ENCODE data around the gene PIGU. TPM values are rescaled to one million over a fixed set of nuclear protein-coding genes. Genes with fewer than 3 reads are reported as not detected.
A peak's percentile ranks its signal among the peaks of the same experiment; 100 is the strongest.

Gene PIGU
- total and polyA plus RNA-seq, 7 experiments from 2014 or later = 8.6 to 34.5 (median 16.7) TPM

- peak overlapping the region; percentile 88 to 98 (median 92) for H3K4me3 Mint-ChIP-seq
- peaks cover 0 to 1% (median 0%) of the 10 kb centered on the region in 5 donors for H3K36me3 Mint-ChIP-seq
- peaks cover 0 to 8% (median 0%) of the 10 kb centered on the region in 11 donors for H3K9me3 Mint-ChIP-seq
- peak overlapping the region; percentile 59 for H3K4me3 ChIP-seq (ENCODE audit: low read length)
- peaks cover 21 to 44% (median 31%) of the 10 kb centered on the region in 7 donors for H3K4me1 Mint-ChIP-seq
- DNase-seq = peak in 1 of 9 donors; percentile 32
- intact Hi-C loops (cut with micrococcal nuclease) = loop anchor here (5.0 to 10.0 kb wide), 4 partner anchors 119 to 711 kb away; partner anchors contain the start of genes NCOA6 (in 2 of the 2), ITCH (in 1 of the 2), RALY (in 1 of the 2) and TRPC4AP (in 1 of the 2)
- H3K27me3 ChIP-seq (ENCODE audit: control insufficient read depth in 2 of 2, insufficient read depth in 2 of 2, low read length in 2 of 2) = no peaks in the 10 kb centered on the region
- no peaks in the 10 kb centered on the region for H3K9me3 ChIP-seq (ENCODE audit: control insufficient read depth in 2 of 3, low read length in 3 of 3)
- peaks cover 0 to 30% (median 6%) of the 10 kb centered on the region in 5 donors for H3K27me3 Mint-ChIP-seq
- CTCF ChIA-PET = interaction anchor here (0.6 to 3.5 kb wide), 4 partner anchors 64 to 1928 kb away, joined by 3 to 32 read pairs (median 4); no protein-coding TSS in a partner anchor
- H3K36me3 ChIP-seq (ENCODE audit: control insufficient read depth in 2 of 3, insufficient read depth in 3 of 3, low read length in 3 of 3) = no peaks in the 10 kb centered on the region
- no peak for ATAC-seq
- H3K27ac ChIP-seq (ENCODE audit: low read depth, low read length) = peak overlapping the region; percentile 94
- POLR2A ChIA-PET = interaction anchor here (0.6 to 0.7 kb wide), 2 partner anchors 167 to 1037 kb away, joined by 3 to 4 read pairs; no protein-coding TSS in a partner anchor
- peaks cover 6 to 11% of the 10 kb centered on the region in 2 donors for H3K4me1 ChIP-seq (ENCODE audit: control insufficient read depth in 2 of 2, insufficient read depth in 2 of 2, low read length in 2 of 2)
- peak overlapping the region; percentile 23 to 100 (median 97) for H3K27ac Mint-ChIP-seq
Observed at GRCh38 chr20:34705397-34706301, 28.8 kb upstream of the PIGU start.

DNA sequence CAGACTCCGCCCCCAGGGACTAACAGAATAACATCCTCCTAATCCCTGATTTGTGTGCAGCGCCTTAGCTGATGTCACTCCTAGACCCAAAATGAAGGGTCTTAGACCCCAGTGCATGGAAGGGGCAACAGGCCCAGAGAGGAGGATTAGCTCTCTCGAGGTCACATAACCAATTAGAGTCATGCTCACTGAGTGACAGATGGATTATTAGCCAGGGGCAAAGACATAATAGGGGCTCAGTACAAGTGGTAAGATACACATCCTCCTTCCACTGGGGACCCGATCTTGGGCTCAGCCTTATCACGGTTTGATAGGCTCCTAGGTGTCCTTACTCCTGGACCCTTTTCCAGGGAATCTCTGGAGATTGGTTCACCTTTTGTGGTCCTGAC, 28.1 kb upstream of the PIGU start:
- Mint-ChIP-seq H3K9me3 (peaks cover 0 to 8% (median 0%) of the 10 kb centered on the region in 11 donors), H3K36me3 (peaks cover 0 to 1% (median 0%) of the 10 kb centered on the region in 5 donors), H3K4me1 (peaks cover 15 to 39% (median 25%) of the 10 kb centered on the region in 7 donors), H3K27ac (peak overlapping the region; percentile 67 to 100 (median 97)), H3K27me3 (peaks cover 0 to 25% (median 6%) of the 10 kb centered on the region in 5 donors), H3K4me3 (peak overlapping the region; percentile 88 to 98 (median 92))
- intact Hi-C loops (cut with micrococcal nuclease) = loop anchor here (5.0 to 10.0 kb wide), 4 partner anchors 120 to 710 kb away; partner anchors contain the start of genes NCOA6 (in 2 of the 2), ITCH (in 1 of the 2), RALY (in 1 of the 2) and TRPC4AP (in 1 of the 2)
- peak overlapping the region; percentile 59 for H3K4me3 ChIP-seq (ENCODE audit: low read length)
- no peaks in the 10 kb centered on the region for H3K27me3 ChIP-seq (ENCODE audit: control insufficient read depth in 2 of 2, insufficient read depth in 2 of 2, low read length in 2 of 2)
- ATAC-seq (no peak), DNase-seq (no peak)
- H3K36me3 ChIP-seq (ENCODE audit: control insufficient read depth in 2 of 3, insufficient read depth in 3 of 3, low read length in 3 of 3) = no peaks in the 10 kb centered on the region
- CTCF ChIA-PET = interaction anchor here (0.6 to 3.5 kb wide), 4 partner anchors 65 to 1927 kb away, joined by 3 to 32 read pairs (median 5); no protein-coding TSS in a partner anchor
- H3K9me3 ChIP-seq (ENCODE audit: control insufficient read depth in 2 of 3, low read length in 3 of 3) = no peaks in the 10 kb centered on the region
- POLR2A ChIA-PET = interaction anchor here (0.7 to 1.0 kb wide), 2 partner anchors 189 to 1038 kb away, joined by 3 read pairs; no protein-coding TSS in a partner anchor
- peaks cover 6 to 7% of the 10 kb centered on the region in 2 donors for H3K4me1 ChIP-seq (ENCODE audit: control insufficient read depth in 2 of 2, insufficient read depth in 2 of 2, low read length in 2 of 2)
- peak overlapping the region; percentile 94 for H3K27ac ChIP-seq (ENCODE audit: low read depth, low read length)

DNA sequence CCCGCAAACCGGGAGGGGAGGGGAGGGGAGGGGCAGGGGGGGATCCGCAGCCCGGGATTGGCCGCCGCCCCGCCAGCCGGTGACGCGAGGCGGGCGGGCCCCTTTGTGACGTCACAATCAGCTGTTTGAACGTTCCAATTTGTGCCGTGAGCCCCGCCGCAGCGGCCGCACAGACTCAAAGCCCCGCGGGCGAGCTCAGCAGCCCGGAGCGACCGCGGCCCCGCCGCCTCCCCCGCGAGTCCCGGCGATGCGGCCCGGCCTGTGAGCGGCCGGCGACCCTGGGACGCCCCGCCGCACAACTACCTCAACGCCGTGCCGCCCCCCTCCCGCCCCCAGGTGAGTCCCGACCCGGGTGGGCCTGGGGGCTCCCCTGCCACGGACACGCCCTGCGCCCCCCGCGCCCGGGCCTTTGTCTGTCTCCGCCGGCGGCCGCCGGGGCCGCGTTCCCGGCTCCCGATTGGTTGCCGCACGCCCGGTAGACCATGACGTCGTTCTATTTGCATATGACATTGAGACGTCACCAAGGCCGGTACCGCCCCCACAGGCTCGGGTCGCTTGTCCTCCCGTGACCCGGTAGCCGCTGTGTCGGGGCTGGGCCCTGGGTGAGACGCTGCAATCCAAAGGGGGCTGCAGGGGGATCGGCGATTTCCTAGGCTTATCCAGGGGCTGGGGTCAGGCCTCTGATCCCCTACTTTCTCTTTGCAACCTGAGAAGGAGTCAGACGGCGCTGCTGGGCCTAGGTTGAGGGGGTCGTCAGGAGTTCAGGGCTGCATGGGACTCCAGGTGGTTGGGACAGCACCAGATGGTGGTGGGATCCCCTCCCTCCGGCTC, 27.5 kb upstream of the PIGU start, which contains the start of gene TP53INP2:
TSS of gene TP53INP2 (plus strand) at position 168 of the 831 bp plus-strand sequence. CDS start 4,396 bp downstream, outside the sequence.
- peak; percentile 82 to 93 (median 87) for DNase-seq
- CTCF ChIA-PET = interaction anchor here (0.6 to 1.3 kb wide), 3 partner anchors 9 to 237 kb away, joined by 3 to 6 read pairs (median 4); no protein-coding TSS in a partner anchor
- H3K27ac Mint-ChIP-seq = peak within 1 kb of the TSS; percentile 79 to 100 (median 97)
- Histone ChIP-seq H3K36me3 (ENCODE audit: control insufficient read depth in 2 of 3, insufficient read depth in 3 of 3, low read length in 3 of 3) (no peaks in the 10 kb centered on the region), H3K27ac (ENCODE audit: low read depth, low read length) (peak within 1 kb of the TSS; percentile 94), H3K27me3 (ENCODE audit: control insufficient read depth in 2 of 2, insufficient read depth in 2 of 2, low read length in 2 of 2) (no peaks in the 10 kb centered on the region), H3K4me1 (ENCODE audit: control insufficient read depth in 2 of 2, insufficient read depth in 2 of 2, low read length in 2 of 2) (peaks cover 6 to 7% of the 10 kb centered on the region in 2 donors), H3K9me3 (ENCODE audit: control insufficient read depth in 2 of 3, low read length in 3 of 3) (no peaks in the 10 kb centered on the region), H3K4me3 (ENCODE audit: low read length) (peak within 1 kb of the TSS; percentile 59)
- H3K36me3 Mint-ChIP-seq = peaks cover 0 to 1% (median 0%) of the 10 kb centered on the region in 5 donors
- peaks cover 0 to 25% (median 6%) of the 10 kb centered on the region in 5 donors for H3K27me3 Mint-ChIP-seq
- H3K4me3 Mint-ChIP-seq = peak within 1 kb of the TSS; percentile 91 to 98 (median 94)
- peaks cover 15 to 39% (median 25%) of the 10 kb centered on the region in 7 donors for H3K4me1 Mint-ChIP-seq
- intact Hi-C loops (cut with micrococcal nuclease) = loop anchor here (1.0 to 10.0 kb wide), 9 partner anchors 27 to 710 kb away; partner anchors contain the start of genes NCOA6 (in 2 of the 2), PIGU (in 2 of the 2), AHCY (in 1 of the 2) and DYNLRB1 (in 1 of the 2)
- H3K9me3 Mint-ChIP-seq = peaks cover 0 to 8% (median 0%) of the 10 kb centered on the region in 11 donors
- ATAC-seq = peak; percentile 78
- POLR2A ChIA-PET = interaction anchor here (0.9 to 2.5 kb wide), 4 partner anchors 27 to 401 kb away, joined by 3 to 14 read pairs (median 4); partner anchors contain the start of genes AHCY, ITCH and PIGU

DNA sequence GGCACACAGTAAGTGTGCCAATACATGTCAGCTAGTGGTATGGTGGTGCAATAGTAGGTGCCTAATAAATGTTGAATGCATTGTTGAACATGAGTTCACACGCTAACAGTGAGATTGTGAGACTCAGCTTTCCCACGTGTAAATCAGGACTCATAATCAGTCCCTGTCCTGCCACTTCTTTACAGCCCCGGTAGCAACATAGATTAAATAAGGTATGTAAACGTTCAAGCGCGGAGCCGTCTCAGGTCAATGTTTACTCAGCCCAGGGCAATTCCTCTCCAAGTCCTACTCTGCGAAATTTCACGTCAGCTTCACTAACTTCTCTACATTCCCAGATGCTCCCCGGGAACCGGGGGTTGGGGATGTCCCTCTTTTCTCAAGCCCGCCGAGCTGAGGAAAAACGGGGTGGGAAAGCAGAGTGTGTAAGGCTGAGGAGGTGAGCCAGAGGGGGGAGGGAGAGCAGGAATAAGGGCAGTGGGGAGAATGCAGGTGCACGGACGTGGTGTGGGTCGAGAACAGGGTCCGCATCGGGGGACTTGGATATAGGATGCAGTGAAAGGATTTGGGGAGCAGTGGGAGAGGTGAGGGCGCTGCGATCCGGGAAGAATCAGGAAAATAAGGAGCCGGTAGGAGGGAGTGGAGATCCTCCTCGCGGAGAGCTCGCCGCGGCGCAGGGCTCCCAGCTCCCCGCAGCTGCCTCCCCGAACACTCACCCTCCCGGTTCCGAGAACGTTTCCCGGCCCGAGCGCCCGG, 26.7 kb upstream of the PIGU start:
- peak overlapping the region; percentile 59 for H3K4me3 ChIP-seq (ENCODE audit: low read length)
- H3K27me3 Mint-ChIP-seq = peaks cover 0 to 25% (median 6%) of the 10 kb centered on the region in 5 donors
- peak overlapping the region; percentile 58 to 100 (median 95) for H3K27ac Mint-ChIP-seq
- CTCF ChIA-PET = interaction anchor here (0.5 to 1.3 kb wide), 3 partner anchors 10 to 218 kb away, joined by 3 read pairs; no protein-coding TSS in a partner anchor
- H3K4me3 Mint-ChIP-seq = peak overlapping the region; percentile 90 to 98 (median 94)
- ATAC-seq = no peak
- POLR2A ChIA-PET = interaction anchor here (0.8 to 2.5 kb wide), 5 partner anchors 26 to 400 kb away, joined by 3 to 14 read pairs (median 3); partner anchors contain the start of genes AHCY, ITCH and PIGU
- peak overlapping the region; percentile 94 for H3K27ac ChIP-seq (ENCODE audit: low read depth, low read length)
- no peaks in the 10 kb centered on the region for H3K27me3 ChIP-seq (ENCODE audit: control insufficient read depth in 2 of 2, insufficient read depth in 2 of 2, low read length in 2 of 2)
- intact Hi-C loops (cut with micrococcal nuclease) = loop anchor here (1.0 to 10.0 kb wide), 7 partner anchors 26 to 709 kb away; partner anchors contain the start of genes NCOA6 (in 2 of the 2), PIGU (in 2 of the 2), AHCY (in 1 of the 2) and DYNLRB1 (in 1 of the 2)
- H3K9me3 Mint-ChIP-seq = peaks cover 0 to 8% (median 0%) of the 10 kb centered on the region in 11 donors
- H3K36me3 ChIP-seq (ENCODE audit: control insufficient read depth in 2 of 3, insufficient read depth in 3 of 3, low read length in 3 of 3) = no peaks in the 10 kb centered on the region
- peaks cover 14 to 37% (median 24%) of the 10 kb centered on the region in 7 donors for H3K4me1 Mint-ChIP-seq
- DNase-seq = peak in 8 of 9 donors; percentile 19 to 41 (median 32)
- H3K4me1 ChIP-seq (ENCODE audit: control insufficient read depth in 2 of 2, insufficient read depth in 2 of 2, low read length in 2 of 2) = peaks cover 6 to 7% of the 10 kb centered on the region in 2 donors
- no peaks in the 10 kb centered on the region for H3K9me3 ChIP-seq (ENCODE audit: control insufficient read depth in 2 of 3, low read length in 3 of 3)
- peaks cover 0 to 1% (median 0%) of the 10 kb centered on the region in 5 donors for H3K36me3 Mint-ChIP-seq

GRCh38 chr20:34703061-34703423, 26.1 kb upstream of the PIGU start:
- no peaks in the 10 kb centered on the region for H3K9me3 ChIP-seq (ENCODE audit: control insufficient read depth in 2 of 3, low read length in 3 of 3)
- peaks cover 6 to 7% of the 10 kb centered on the region in 2 donors for H3K4me1 ChIP-seq (ENCODE audit: control insufficient read depth in 2 of 2, insufficient read depth in 2 of 2, low read length in 2 of 2)
- Mint-ChIP-seq H3K27me3 (peaks cover 0 to 25% (median 6%) of the 10 kb centered on the region in 5 donors), H3K36me3 (peaks cover 0 to 1% (median 0%) of the 10 kb centered on the region in 5 donors), H3K4me1 (peaks cover 11 to 32% (median 20%) of the 10 kb centered on the region in 7 donors), H3K9me3 (peaks cover 0 to 6% (median 0%) of the 10 kb centered on the region in 11 donors), H3K4me3 (peak overlapping the region; percentile 90 to 98 (median 94)), H3K27ac (peak overlapping the region; percentile 58 to 100 (median 95))
- no peak overlapping the region for H3K27ac ChIP-seq (ENCODE audit: low read depth, low read length)
- ChIA-PET POLR2A (interaction anchor here (0.8 to 2.5 kb wide), 3 partner anchors 26 to 400 kb away, joined by 3 to 14 read pairs (median 5); partner anchors contain the start of genes AHCY and PIGU), CTCF (interaction anchor here (0.5 to 1.3 kb wide), 3 partner anchors 11 to 218 kb away, joined by 3 read pairs; no protein-coding TSS in a partner anchor)
- intact Hi-C loops (cut with micrococcal nuclease) = loop anchor here (10.0 kb wide), 2 partner anchors 122 to 708 kb away; partner anchors contain the start of genes NCOA6 (in 2 of the 2) and RALY (in 1 of the 2)
- no peaks in the 10 kb centered on the region for H3K27me3 ChIP-seq (ENCODE audit: control insufficient read depth in 2 of 2, insufficient read depth in 2 of 2, low read length in 2 of 2)
- no peaks in the 10 kb centered on the region for H3K36me3 ChIP-seq (ENCODE audit: control insufficient read depth in 2 of 3, insufficient read depth in 3 of 3, low read length in 3 of 3)
- DNase-seq = no peak
- H3K4me3 ChIP-seq (ENCODE audit: low read length) = peak overlapping the region; percentile 59
- no peak for ATAC-seq
